CD14-positive monocyte (primary cell): ENCODE data around the gene OSCP1. TPM values are rescaled to one million over a fixed set of nuclear protein-coding genes. Genes with fewer than 3 reads are reported as not detected.

Experiments
- DNase-seq, 3 donors: peaks; one replicate each; pipeline ENCODE4 v3.0.0-alpha.2; 2011 to 2022
- H2AFZ ChIP-seq: 2 replicates; pipeline ENCODE4 v1.6.0; 2012; ENCODE audit warnings: mild to moderate bottlenecking, low read depth, low read length, inconsistent platforms; ENCODE audit not compliant: insufficient read depth, poor library complexity, severe bottlenecking
- H3K27ac ChIP-seq, 2 donors: 1 replicate in 1 of 2; 2 replicates in 1 of 2; pipeline ENCODE4 v1.5.1; 2012 to 2013; ENCODE audit warnings: low read length in 2 of 2, control low read depth in 1 of 2, inconsistent platforms in 1 of 2, low read depth in 1 of 2, mild to moderate bottlenecking in 1 of 2
- H3K27me3 ChIP-seq, 2 donors: one replicate each; pipeline versions ENCODE4 v1.6.0 to v1.6.1; 2011 to 2013; ENCODE audit warnings: low read length in 2 of 2; ENCODE audit not compliant: control insufficient read depth in 2 of 2, insufficient read depth in 2 of 2
- H3K36me3 ChIP-seq, 2 donors: replicated peaks in 1 of 2; 1 replicate in 1 of 2; 2 replicates in 1 of 2; pipeline versions ENCODE4 v1.5.1 to v1.6.1; 2012 to 2013; ENCODE audit warnings: low read length in 2 of 2, control low read depth in 1 of 2, inconsistent platforms in 1 of 2, mild to moderate bottlenecking in 1 of 2; ENCODE audit not compliant: insufficient read depth in 2 of 2, control insufficient read depth in 1 of 2
- H3K4me1 ChIP-seq, 2 donors: 1 replicate in 1 of 2; 2 replicates in 1 of 2; pipeline versions ENCODE4 v1.5.1 to v1.6.1; 2012 to 2013; ENCODE audit warnings: low read length in 2 of 2, control low read depth in 1 of 2, inconsistent platforms in 1 of 2, mild to moderate bottlenecking in 1 of 2, moderate library complexity in 1 of 2; ENCODE audit not compliant: insufficient read depth in 2 of 2, control insufficient read depth in 1 of 2
- H3K4me2 ChIP-seq: replicated peaks from 2 replicates; pipeline ENCODE3; 2012; ENCODE audit warnings: low read length, moderate library complexity, mild to moderate bottlenecking; ENCODE audit not compliant: poor library complexity, severe bottlenecking; ENCODE audit errors: extremely low read depth
- H3K4me3 ChIP-seq, 3 experiments: fragments of 200-600 bp in 1 of 3; sonication (generic) in 1 of 3; replicated peaks in 1 of 3; 1 replicate in 2 of 3; 2 replicates in 1 of 3; pipeline ENCODE4 v1.5.1; 2011 to 2013; ENCODE audit warnings: low read length in 3 of 3, mild to moderate bottlenecking in 3 of 3, control low read depth in 2 of 3, low read depth in 2 of 3, inconsistent platforms in 1 of 3, moderate library complexity in 1 of 3
- H3K79me2 ChIP-seq: 2 replicates; pipeline ENCODE4 v1.6.0; 2012; ENCODE audit warnings: mild to moderate bottlenecking, control low read depth, inconsistent platforms, low read length, moderate library complexity; ENCODE audit not compliant: insufficient read depth
- H3K9ac ChIP-seq: 2 replicates; pipeline ENCODE4 v1.6.0; 2017; ENCODE audit warnings: low read length, mild to moderate bottlenecking; ENCODE audit not compliant: insufficient read depth, poor library complexity, severe bottlenecking
- H3K9me3 ChIP-seq, 2 donors: replicated peaks in 1 of 2; 1 replicate in 1 of 2; 2 replicates in 1 of 2; pipeline versions ENCODE4 v1.5.1 to v1.6.1; 2012 to 2013; ENCODE audit warnings: low read length in 2 of 2, control low read depth in 1 of 2; ENCODE audit not compliant: control insufficient read depth in 1 of 2, insufficient read depth in 1 of 2
- H4K20me1 ChIP-seq: 2 replicates; pipeline ENCODE4 v1.6.0; 2012; ENCODE audit warnings: mild to moderate bottlenecking, low read length, control low read depth, moderate library complexity; ENCODE audit not compliant: insufficient read depth
- H3K27ac Mint-ChIP-seq, 7 donors: one replicate each; pipeline ENCODE4 v1.8.0; 2020; ENCODE audit warnings: mild to moderate bottlenecking in 7 of 7, mixed read lengths in 7 of 7, moderate library complexity in 6 of 7, inconsistent platforms in 2 of 7
- H3K27me3 Mint-ChIP-seq, 3 donors: one replicate each; pipeline ENCODE4 v1.8.0; 2021 to 2022; ENCODE audit warnings: low read depth in 3 of 3, mild to moderate bottlenecking in 3 of 3, mixed read lengths in 3 of 3, moderate library complexity in 3 of 3, inconsistent platforms in 1 of 3
- H3K36me3 Mint-ChIP-seq, 2 donors: one replicate each; pipeline ENCODE4 v1.8.0; 2020; ENCODE audit warnings: mixed read lengths in 2 of 2, inconsistent platforms in 1 of 2, mild to moderate bottlenecking in 1 of 2
- H3K4me1 Mint-ChIP-seq: one replicate; pipeline ENCODE4 v1.8.0; 2020; ENCODE audit warnings: mild to moderate bottlenecking, mixed read lengths
- H3K4me3 Mint-ChIP-seq, 2 donors: one replicate each; pipeline ENCODE4 v1.8.0; 2020; ENCODE audit warnings: mild to moderate bottlenecking in 2 of 2, mixed read lengths in 2 of 2, moderate library complexity in 1 of 2
- H3K9me3 Mint-ChIP-seq, 7 donors: one replicate each; pipeline ENCODE4 v1.8.0; 2020 to 2022; ENCODE audit warnings: mixed read lengths in 7 of 7, mild to moderate bottlenecking in 6 of 7, moderate library complexity in 6 of 7, inconsistent platforms in 2 of 7
- CTCF ChIP-seq: fragments of 200-600 bp; IDR thresholded peaks from one replicate; pipeline ENCODE4 v1.8.0; 2022; ENCODE audit warnings: antibody characterized with exemption, mild to moderate bottlenecking
- WGBS: methylation state at CpG from one replicate; pipeline ENCODE4 v1.1.5; 2013; ENCODE audit warnings: missing lambda C conversion rate; ENCODE audit not compliant: insufficient coverage; 5-methylcytosine and 5-hydroxymethylcytosine counted together
- intact Hi-C, 2 donors: fragments of 100-400 bp; cut with micrococcal nuclease; formaldehyde crosslinking; loops; one replicate each; pipeline versions ENCODE4 v1.15.0 to v1.15.1; 2023
- polyA plus RNA-seq, 3 donors: library from polyadenylated mRNA; depleted of rRNA in 1 of 3; unstranded in 2 of 3; stranded (reverse) in 1 of 3; fragments of 300-500 nt in 2 of 3; fragments of >200 nt in 1 of 3; fragmentation: Illumina TruSeq in 2 of 3; gene quantifications; 1 replicate in 2 of 3; 2 replicates in 1 of 3; pipeline ENCODE4 v1.2.3, GENCODE V29; 2012 to 2021

The OSCP1 gene
- polyA plus RNA-seq, 3 donors: 0.12 to 0.82 TPM; not detected in 1

GRCh38 chr1:36455386-36455785, 5.1 kb upstream of the OSCP1 start:
- Histone ChIP-seq H3K4me1 (peaks cover 36 to 46% of the 10 kb centered on the region in 2 donors), H3K27me3 (no peaks in the 10 kb centered on the region), H3K79me2 (no peaks in the 10 kb centered on the region), H3K27ac (no peak overlapping the region), H4K20me1 (peaks cover 4% of the 10 kb centered on the region), H3K9me3 (no peaks in the 10 kb centered on the region), H3K36me3 (peaks cover 21 to 42% of the 10 kb centered on the region in 2 donors), H3K4me2 (no peak overlapping the region), H2AFZ (no peak overlapping the region), H3K4me3 (no peak overlapping the region), H3K9ac (no peak overlapping the region)
- Mint-ChIP-seq H3K27ac (no peak overlapping the region), H3K4me3 (peak overlapping the region in 1 of 2 donors; percentile 33), H3K27me3 (peaks cover 2 to 19% (median 3%) of the 10 kb centered on the region in 3 donors), H3K36me3 (peaks cover 42 to 56% of the 10 kb centered on the region in 2 donors), H3K4me1 (peaks cover 39% of the 10 kb centered on the region), H3K9me3 (peaks cover 0 to 3% (median 0%) of the 10 kb centered on the region in 7 donors)
- no CpG with 5 or more reads among the region's 1 CpG for WGBS
- DNase-seq: no peak
- no peak for TF ChIP-seq CTCF
- intact Hi-C loops: no loop called here

GRCh38 chr1:36453600-36454388, 3.5 kb upstream of the OSCP1 start:
- no peak for DNase-seq
- intact Hi-C loops: no loop called here
- Mint-ChIP-seq H3K4me1 (peaks cover 36% of the 10 kb centered on the region), H3K9me3 (peaks cover 0 to 3% (median 0%) of the 10 kb centered on the region in 7 donors), H3K27me3 (peaks cover 2 to 23% (median 3%) of the 10 kb centered on the region in 3 donors), H3K4me3 (no peak overlapping the region), H3K36me3 (peaks cover 29 to 42% of the 10 kb centered on the region in 2 donors), H3K27ac (peak overlapping the region in 2 of 7 donors; percentile 57 to 65)
- H3K27ac ChIP-seq: no peak overlapping the region
- no peaks in the 10 kb centered on the region for H3K79me2 ChIP-seq
- 100% methylated on average over 5 of the region's 6 CpGs for WGBS
- H3K4me1 ChIP-seq: peaks cover 36 to 44% of the 10 kb centered on the region in 2 donors
- no peak overlapping the region for H3K4me2 ChIP-seq
- no peak for TF ChIP-seq CTCF
- no peak overlapping the region for H3K4me3 ChIP-seq
- no peak overlapping the region for H3K9ac ChIP-seq
- H2AFZ ChIP-seq: no peak overlapping the region
- H3K36me3 ChIP-seq: peaks cover 19 to 31% of the 10 kb centered on the region in 2 donors
- H3K27me3 ChIP-seq: no peaks in the 10 kb centered on the region
- peaks cover 3% of the 10 kb centered on the region for H4K20me1 ChIP-seq
- H3K9me3 ChIP-seq: no peaks in the 10 kb centered on the region
